PC-9 (cell line): ENCODE results near the gene SORBS1. TPM values are rescaled to one million over a fixed set of nuclear protein-coding genes. Genes with fewer than 3 reads are reported as not detected.

Experiments used
- BruUV-seq: library from RNA; stranded (reverse); fragments of 400-500 nt; replicated peaks from 2 replicates; lab custom pipeline; 2021; lab: Mats Ljungman, UMichigan
- CTCF ChIA-PET: fragments of 300-600 bp; sonication (Branson Sonifier 250); formaldehyde crosslinking; loops from one replicate; lab custom pipeline; 2022; ENCODE audit warnings: antibody characterized with exemption; lab: Charles Lee
- POLR2A ChIA-PET: fragments of 300-600 bp; sonication (Branson Sonifier 250); formaldehyde crosslinking; loops from one replicate; lab custom pipeline; 2022; ENCODE audit warnings: antibody characterized with exemption; ENCODE audit not compliant: unreplicated experiment; lab: Charles Lee
- DNase-seq, 2 experiments: peaks; one replicate each; pipeline versions ENCODE4 v3.0.0 to v3.0.0-alpha.2; 2015 to 2022; ENCODE audit warnings: mixed read lengths in 1 of 2
- H2AFZ ChIP-seq: fragments of 200-600 bp; sonication (generic); 2 replicates; pipeline ENCODE4 v1.8.1; 2017; ENCODE audit warnings: antibody characterized with exemption
- H3F3A ChIP-seq: fragments of 200-600 bp; sonication (generic); 2 replicates; pipeline ENCODE4 v1.8.1; 2017; ENCODE audit warnings: antibody characterized with exemption, mild to moderate bottlenecking, low read depth; ENCODE audit not compliant: insufficient read depth
- H3K27ac ChIP-seq: fragments of 200-600 bp; sonication (generic); 2 replicates; pipeline ENCODE4 v1.6.1; 2016; ENCODE audit warnings: mixed run types
- H3K27me3 ChIP-seq: fragments of 200-600 bp; sonication (generic); 2 replicates; pipeline ENCODE4 v1.6.1; 2016; ENCODE audit warnings: low read depth, mixed run types; ENCODE audit not compliant: insufficient read depth
- H3K36me3 ChIP-seq: fragments of 200-600 bp; sonication (generic); 2 replicates; pipeline ENCODE4 v1.6.1; 2016; ENCODE audit warnings: low read depth, mixed run types
- H3K4me1 ChIP-seq: fragments of 200-600 bp; sonication (generic); replicated peaks from 2 replicates; pipeline ENCODE4 v1.6.1; 2016; ENCODE audit warnings: mixed run types; ENCODE audit not compliant: insufficient read depth
- H3K4me2 ChIP-seq: fragments of 200-600 bp; sonication (generic); 2 replicates; pipeline ENCODE4 v1.6.1; 2017; ENCODE audit warnings: mixed run types
- H3K4me3 ChIP-seq: fragments of 200-600 bp; sonication (generic); 2 replicates; pipeline ENCODE4 v1.6.1; 2016; ENCODE audit warnings: mixed run types
- H3K79me2 ChIP-seq: fragments of 200-600 bp; sonication (generic); 2 replicates; pipeline ENCODE4 v1.6.1; 2017; ENCODE audit warnings: low read depth, mixed run types
- H3K9me2 ChIP-seq: fragments of 200-600 bp; sonication (generic); 2 replicates; pipeline ENCODE4 v1.8.1; 2017; ENCODE audit warnings: mild to moderate bottlenecking; ENCODE audit not compliant: insufficient read depth
- H3K9me3 ChIP-seq: fragments of 200-600 bp; sonication (generic); 2 replicates; pipeline ENCODE4 v1.8.1; 2016; ENCODE audit warnings: low read depth; ENCODE audit not compliant: insufficient read depth
- H4K20me1 ChIP-seq: fragments of 200-600 bp; sonication (generic); 2 replicates; pipeline ENCODE4 v1.8.1; 2017; ENCODE audit not compliant: insufficient read depth
- EZH2 ChIP-seq: fragments of 200-600 bp; sonication (generic); IDR thresholded peaks from 2 replicates; pipeline ENCODE4 v1.8.0; 2017; ENCODE audit warnings: antibody characterized with exemption, low read depth
- intact Hi-C: fragments of 100-400 bp; cut with micrococcal nuclease; formaldehyde crosslinking; loops from one replicate; pipeline ENCODE4 v1.10.0; 2022; ENCODE audit not compliant: unreplicated experiment
- total RNA-seq: library from RNA; stranded (reverse); gene quantifications from 2 replicates; pipeline ENCODE4 v1.2.3, GENCODE V29; 2021
- TF ChIP-seq, protein P1 (sequence below): fragments of 200-600 bp; sonication (generic); conservative IDR thresholded peaks from 2 replicates; pipeline ENCODE4 v1.6.1; 2017; ENCODE audit warnings: mixed run types, antibody characterized with exemption, mild to moderate bottlenecking, moderate library complexity

Gene SORBS1
- total RNA-seq, 1 experiment from 2014 or later, result 5.0 TPM

GRCh38 chr10:95346715-95347401 lies 214.3 kb downstream of the SORBS1 start:
- Histone ChIP-seq H3K4me1 (peaks cover 12% of the 10 kb centered on the region), H3K4me2 (no peak overlapping the region), H3K4me3 (no peak overlapping the region), H3K36me3 (no peaks in the 10 kb centered on the region), H3K79me2 (no peaks in the 10 kb centered on the region), H3K27ac (0 out of 2 replicates have a peak overlapping the region, but pooled peaks have one; percentile 16), H3K27me3 (no peaks in the 10 kb centered on the region), H3K9me2 (no peaks in the 10 kb centered on the region), H4K20me1 (no peaks in the 10 kb centered on the region), H2AFZ (no peak overlapping the region), H3K9me3 (no peaks in the 10 kb centered on the region), H3F3A (peaks cover 5% of the 10 kb centered on the region; the same call in 1 of the 2 replicates)
- CTCF ChIA-PET, result no interaction called here
- no peak for TF ChIP-seq EZH2
- TF ChIP-seq, protein P1, sequence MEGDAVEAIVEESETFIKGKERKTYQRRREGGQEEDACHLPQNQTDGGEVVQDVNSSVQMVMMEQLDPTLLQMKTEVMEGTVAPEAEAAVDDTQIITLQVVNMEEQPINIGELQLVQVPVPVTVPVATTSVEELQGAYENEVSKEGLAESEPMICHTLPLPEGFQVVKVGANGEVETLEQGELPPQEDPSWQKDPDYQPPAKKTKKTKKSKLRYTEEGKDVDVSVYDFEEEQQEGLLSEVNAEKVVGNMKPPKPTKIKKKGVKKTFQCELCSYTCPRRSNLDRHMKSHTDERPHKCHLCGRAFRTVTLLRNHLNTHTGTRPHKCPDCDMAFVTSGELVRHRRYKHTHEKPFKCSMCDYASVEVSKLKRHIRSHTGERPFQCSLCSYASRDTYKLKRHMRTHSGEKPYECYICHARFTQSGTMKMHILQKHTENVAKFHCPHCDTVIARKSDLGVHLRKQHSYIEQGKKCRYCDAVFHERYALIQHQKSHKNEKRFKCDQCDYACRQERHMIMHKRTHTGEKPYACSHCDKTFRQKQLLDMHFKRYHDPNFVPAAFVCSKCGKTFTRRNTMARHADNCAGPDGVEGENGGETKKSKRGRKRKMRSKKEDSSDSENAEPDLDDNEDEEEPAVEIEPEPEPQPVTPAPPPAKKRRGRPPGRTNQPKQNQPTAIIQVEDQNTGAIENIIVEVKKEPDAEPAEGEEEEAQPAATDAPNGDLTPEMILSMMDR, result no peak
- no TSS peak for BruUV-seq
- POLR2A ChIA-PET, result no interaction called here
- intact Hi-C loops, result loop anchor here (5.0 kb wide), 1 partner anchor 85 kb away; no protein-coding TSS in a partner anchor
- DNase-seq, result peak in 1 of 2 experiments; percentile 85

DNA sequence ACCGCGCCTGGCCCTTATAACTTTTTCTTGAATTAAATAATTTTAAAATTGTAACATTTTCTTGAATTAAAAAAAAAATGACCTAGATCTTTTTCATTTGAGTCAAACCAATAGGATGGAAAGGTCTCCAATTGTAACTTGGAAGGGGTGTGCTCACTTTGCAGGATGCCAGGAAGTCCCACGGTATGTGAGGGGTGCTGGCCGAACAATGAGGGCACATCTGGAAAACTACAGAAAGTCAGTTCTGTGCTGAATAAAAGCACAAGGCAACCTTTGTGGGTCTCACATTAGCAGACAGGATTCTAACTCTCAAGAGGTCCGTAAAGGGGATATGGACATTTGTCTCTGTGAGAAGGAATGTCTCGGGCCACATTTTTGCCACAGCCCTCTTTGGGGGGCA lies 217.6 kb downstream of the SORBS1 start:
- no peak overlapping the region for H2AFZ ChIP-seq
- no peaks in the 10 kb centered on the region for H3K79me2 ChIP-seq
- no peak overlapping the region for H3K27ac ChIP-seq
- POLR2A ChIA-PET, result no interaction called here
- peaks cover 5% of the 10 kb centered on the region; the same call in 1 of the 2 replicates for H3F3A ChIP-seq
- CTCF ChIA-PET, result interaction anchor here (0.6 kb wide), 1 partner anchor 73 kb away, joined by 6 read pairs; no protein-coding TSS in a partner anchor
- no peak for TF ChIP-seq EZH2
- TF ChIP-seq, protein P1, result no peak
- H3K9me2 ChIP-seq, result no peaks in the 10 kb centered on the region
- H3K4me1 ChIP-seq, result peaks cover 8% of the 10 kb centered on the region
- no peaks in the 10 kb centered on the region for H3K36me3 ChIP-seq
- no peak overlapping the region for H3K4me2 ChIP-seq
- no peak overlapping the region for H3K4me3 ChIP-seq
- no peak for DNase-seq
- H3K27me3 ChIP-seq, result no peaks in the 10 kb centered on the region
- H3K9me3 ChIP-seq, result no peaks in the 10 kb centered on the region
- H4K20me1 ChIP-seq, result no peaks in the 10 kb centered on the region
- BruUV-seq, result no TSS peak
- intact Hi-C loops, result no loop called here

GRCh38 chr10:95341716-95342130 lies 219.4 kb downstream of the SORBS1 start:
- no peak overlapping the region for H2AFZ ChIP-seq
- DNase-seq, result no peak
- BruUV-seq, result no TSS peak
- no peak overlapping the region for H3K27ac ChIP-seq
- H3K4me2 ChIP-seq, result no peak overlapping the region
- TF ChIP-seq EZH2, result no peak
- H3K27me3 ChIP-seq, result no peaks in the 10 kb centered on the region
- ChIA-PET CTCF (no interaction called here), POLR2A (no interaction called here)
- H3K4me3 ChIP-seq, result no peak overlapping the region
- H3K4me1 ChIP-seq, result no peaks in the 10 kb centered on the region; the same call in 1 of the 2 replicates
- no peaks in the 10 kb centered on the region for H3K9me3 ChIP-seq
- H3K36me3 ChIP-seq, result no peaks in the 10 kb centered on the region
- H3K9me2 ChIP-seq, result no peaks in the 10 kb centered on the region
- no peaks in the 10 kb centered on the region for H3K79me2 ChIP-seq
- intact Hi-C loops, result no loop called here
- H4K20me1 ChIP-seq, result no peaks in the 10 kb centered on the region
- H3F3A ChIP-seq, result peaks cover 5% of the 10 kb centered on the region; the same call in 1 of the 2 replicates
